K562 (cell line): ENCODE results near the gene SMARCA4. TPM values are rescaled to one million over a fixed set of nuclear protein-coding genes. Genes with fewer than 3 reads are reported as not detected.

Experiments
- ATF7 ChIP-seq: fragments of 450-650 bp; IDR thresholded peaks from 2 replicates; pipeline ENCODE4 v1.7.1; 2014; ENCODE audit warnings: mild to moderate bottlenecking, moderate library complexity
- BMI1 ChIP-seq: fragments of 150-350 bp; IDR thresholded peaks from 2 replicates; pipeline ENCODE4 v1.6.1; 2014; ENCODE audit warnings: low read length
- CCAR2 ChIP-seq: fragments of 200-400 bp; formaldehyde crosslinking; IDR thresholded peaks from 2 replicates; pipeline ENCODE4 v1.6.1; 2017; ENCODE audit warnings: mild to moderate bottlenecking, low read depth, low read length
- FOXJ2 ChIP-seq: fragments of 200-800 bp; sonication (Bioruptor generic); IDR thresholded peaks from 2 replicates; pipeline ENCODE4 v1.6.1; 2016; ENCODE audit warnings: missing genetic modification characterization, missing compliant biosample characterization
- FOXK1 ChIP-seq: sonication (generic); formaldehyde crosslinking; IDR thresholded peaks from 2 replicates; pipeline ENCODE4 v1.8.0; 2022; ENCODE audit warnings: missing genetic modification reagents, mild to moderate bottlenecking, borderline replicate concordance
- L3MBTL2 ChIP-seq: fragments of 450-650 bp; IDR thresholded peaks from 2 replicates; pipeline ENCODE4 v1.6.1; 2016; ENCODE audit warnings: mild to moderate bottlenecking, moderate library complexity
- NONO ChIP-seq, 2 experiments: fragments of 200-400 bp in 1 of 2; fragments of 450-650 bp in 1 of 2; formaldehyde crosslinking in 1 of 2; IDR thresholded peaks; 2 replicates each; pipeline ENCODE4 v1.6.1; 2017; ENCODE audit warnings: low read depth in 2 of 2, mild to moderate bottlenecking in 2 of 2, moderate library complexity in 2 of 2, low read length in 1 of 2
- POLR2H ChIP-seq: IDR thresholded peaks from 2 replicates; pipeline ENCODE4 v1.6.1; 2016; ENCODE audit warnings: missing genetic modification characterization, low read depth, mild to moderate bottlenecking, control low read depth, missing compliant biosample characterization, moderate library complexity
- SOX6 ChIP-seq: fragments of 450-650 bp; IDR thresholded peaks from 2 replicates; pipeline ENCODE4 v1.6.1; 2014; ENCODE audit warnings: mild to moderate bottlenecking
- TEAD1 ChIP-seq, 2 experiments: fragments of 450-650 bp in 1 of 2; sonication (generic) in 1 of 2; formaldehyde crosslinking; IDR thresholded peaks; 2 replicates each; pipeline versions ENCODE4 v1.4.0 to v1.8.0; 2020 to 2022; ENCODE audit warnings: mild to moderate bottlenecking in 2 of 2, missing genetic modification reagents in 1 of 2
- ZNF41 ChIP-seq: fragments of 250-450 bp; sonication (Bioruptor Pico); conservative IDR thresholded peaks from 2 replicates; pipeline ENCODE4 v1.4.0; 2020; ENCODE audit warnings: mild to moderate bottlenecking
- polyA plus RNA-seq, 8 experiments: library from polyadenylated mRNA; depleted of rRNA in 4 of 8; stranded (reverse) in 5 of 8; unstranded in 3 of 8; fragments of >200 nt; fragmentation: Nextera tagmentation in 2 of 8; fragmentation: Illumina TruSeq in 1 of 8; extraction: Ambion mirVana in 2 of 8; extraction: Trizol in 1 of 8; gene quantifications; 2 replicates each; pipeline versions ENCODE4 v1.2.1 to v1.2.3, GENCODE V29; 2011 to 2014; ENCODE audit warnings: inconsistent platforms in 1 of 8, missing spikeins in 1 of 8
- total RNA-seq, 7 experiments: library from RNA; depleted of rRNA in 6 of 7; stranded (reverse); fragments of >200 nt in 6 of 7; fragmentation: Illumina TruSeq in 2 of 7; extraction: Trizol in 2 of 7; gene quantifications; 2 replicates each; pipeline versions ENCODE4 v1.2.1 to v1.2.3, GENCODE V29; 2011 to 2021; ENCODE audit warnings: low replicate concordance in 1 of 7
- TF ChIP-seq, protein P1 (sequence below): fragments of 450-650 bp; IDR thresholded peaks from 2 replicates; pipeline ENCODE4 v1.6.1; 2016; ENCODE audit warnings: low read depth, mild to moderate bottlenecking, moderate library complexity
- TF ChIP-seq, protein P2 (sequence below): sonication (generic); formaldehyde crosslinking; IDR thresholded peaks from 2 replicates; pipeline ENCODE4 v1.8.0; 2023; ENCODE audit warnings: mild to moderate bottlenecking, missing genetic modification reagents
- TF ChIP-seq, protein P3 (sequence below): fragments of 450-650 bp; IDR thresholded peaks from 2 replicates; pipeline ENCODE4 v1.6.1; 2016
- TF ChIP-seq, protein P4 (sequence below): sonication (generic); formaldehyde crosslinking; IDR thresholded peaks from 2 replicates; pipeline ENCODE4 v1.4.0; 2020; ENCODE audit warnings: mild to moderate bottlenecking, missing genetic modification reagents
- TF ChIP-seq, protein P5 (sequence below): fragments of 450-650 bp; formaldehyde crosslinking; conservative IDR thresholded peaks from 2 replicates; pipeline ENCODE4 v1.4.0; 2022; ENCODE audit warnings: mild to moderate bottlenecking, missing genetic modification characterization
- TF ChIP-seq, protein P6 (sequence below): sonication (generic); formaldehyde crosslinking; IDR thresholded peaks from 2 replicates; pipeline ENCODE4 v1.8.1; 2023; ENCODE audit warnings: mild to moderate bottlenecking, missing genetic modification reagents
- TF ChIP-seq, protein P7 (sequence below): conservative IDR thresholded peaks from 2 replicates; pipeline ENCODE4 v1.6.1; 2011; ENCODE audit warnings: low read depth, mild to moderate bottlenecking, low read length; ENCODE audit not compliant: control insufficient read depth

SMARCA4 gene
- total and polyA plus RNA-seq, 9 of the 15 experiments (the other 6 are each of a cell fraction or from before 2014, with no cell fraction given): 19.3 to 207 (median 52.1) TPM

DNA sequence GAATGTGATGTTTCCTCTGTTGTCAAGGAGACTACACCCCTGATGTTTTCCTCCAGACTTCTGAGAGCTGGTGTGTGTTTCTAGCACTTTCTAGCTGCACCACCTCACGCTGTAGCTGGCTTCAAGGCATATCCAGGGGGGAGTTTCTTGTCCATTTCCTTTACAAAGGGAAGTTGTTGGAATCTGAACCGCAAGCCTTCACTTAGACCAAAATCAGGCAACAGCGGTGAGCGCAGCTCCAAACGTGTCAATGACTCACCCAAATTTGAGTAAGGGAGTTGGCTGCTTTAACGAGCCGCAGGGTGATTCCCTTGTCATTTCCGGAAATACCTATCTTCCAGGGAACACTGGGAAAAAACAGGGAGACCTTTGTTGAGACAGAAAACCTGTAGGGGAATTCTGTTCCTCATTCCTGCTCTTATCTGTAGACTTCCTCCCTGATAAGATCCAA lies 130.9 kb downstream of the SMARCA4 start (continued):
- TF ChIP-seq, protein P1, sequence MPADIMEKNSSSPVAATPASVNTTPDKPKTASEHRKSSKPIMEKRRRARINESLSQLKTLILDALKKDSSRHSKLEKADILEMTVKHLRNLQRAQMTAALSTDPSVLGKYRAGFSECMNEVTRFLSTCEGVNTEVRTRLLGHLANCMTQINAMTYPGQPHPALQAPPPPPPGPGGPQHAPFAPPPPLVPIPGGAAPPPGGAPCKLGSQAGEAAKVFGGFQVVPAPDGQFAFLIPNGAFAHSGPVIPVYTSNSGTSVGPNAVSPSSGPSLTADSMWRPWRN: no peak
- TF ChIP-seq, protein P2, sequence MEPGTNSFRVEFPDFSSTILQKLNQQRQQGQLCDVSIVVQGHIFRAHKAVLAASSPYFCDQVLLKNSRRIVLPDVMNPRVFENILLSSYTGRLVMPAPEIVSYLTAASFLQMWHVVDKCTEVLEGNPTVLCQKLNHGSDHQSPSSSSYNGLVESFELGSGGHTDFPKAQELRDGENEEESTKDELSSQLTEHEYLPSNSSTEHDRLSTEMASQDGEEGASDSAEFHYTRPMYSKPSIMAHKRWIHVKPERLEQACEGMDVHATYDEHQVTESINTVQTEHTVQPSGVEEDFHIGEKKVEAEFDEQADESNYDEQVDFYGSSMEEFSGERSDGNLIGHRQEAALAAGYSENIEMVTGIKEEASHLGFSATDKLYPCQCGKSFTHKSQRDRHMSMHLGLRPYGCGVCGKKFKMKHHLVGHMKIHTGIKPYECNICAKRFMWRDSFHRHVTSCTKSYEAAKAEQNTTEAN: peak; percentile 89
- TF ChIP-seq L3MBTL2: peak; percentile 33; the same call in 1 of the 2 replicates
- TF ChIP-seq NONO (IDR thresholded peaks at IDR 0.05; ENCODE audit: low read depth in 2 of 2, low read length in 1 of 2): 0 out of 4 replicates have a peak, but pooled peaks of 1 of the 2 experiments have one; percentile 9
- TF ChIP-seq ZNF41 (CRISPR knock-in tag): peak; percentile 24; the same call in 1 of the 2 replicates
- TF ChIP-seq TEAD1 (CRISPR knock-in tag; IDR thresholded peaks at IDR 0.05): peak; percentile 8 to 52; a peak in 1 of 4 replicates
- TF ChIP-seq, protein P3, sequence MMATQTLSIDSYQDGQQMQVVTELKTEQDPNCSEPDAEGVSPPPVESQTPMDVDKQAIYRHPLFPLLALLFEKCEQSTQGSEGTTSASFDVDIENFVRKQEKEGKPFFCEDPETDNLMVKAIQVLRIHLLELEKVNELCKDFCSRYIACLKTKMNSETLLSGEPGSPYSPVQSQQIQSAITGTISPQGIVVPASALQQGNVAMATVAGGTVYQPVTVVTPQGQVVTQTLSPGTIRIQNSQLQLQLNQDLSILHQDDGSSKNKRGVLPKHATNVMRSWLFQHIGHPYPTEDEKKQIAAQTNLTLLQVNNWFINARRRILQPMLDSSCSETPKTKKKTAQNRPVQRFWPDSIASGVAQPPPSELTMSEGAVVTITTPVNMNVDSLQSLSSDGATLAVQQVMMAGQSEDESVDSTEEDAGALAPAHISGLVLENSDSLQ: no peak
- TF ChIP-seq, protein P4, sequence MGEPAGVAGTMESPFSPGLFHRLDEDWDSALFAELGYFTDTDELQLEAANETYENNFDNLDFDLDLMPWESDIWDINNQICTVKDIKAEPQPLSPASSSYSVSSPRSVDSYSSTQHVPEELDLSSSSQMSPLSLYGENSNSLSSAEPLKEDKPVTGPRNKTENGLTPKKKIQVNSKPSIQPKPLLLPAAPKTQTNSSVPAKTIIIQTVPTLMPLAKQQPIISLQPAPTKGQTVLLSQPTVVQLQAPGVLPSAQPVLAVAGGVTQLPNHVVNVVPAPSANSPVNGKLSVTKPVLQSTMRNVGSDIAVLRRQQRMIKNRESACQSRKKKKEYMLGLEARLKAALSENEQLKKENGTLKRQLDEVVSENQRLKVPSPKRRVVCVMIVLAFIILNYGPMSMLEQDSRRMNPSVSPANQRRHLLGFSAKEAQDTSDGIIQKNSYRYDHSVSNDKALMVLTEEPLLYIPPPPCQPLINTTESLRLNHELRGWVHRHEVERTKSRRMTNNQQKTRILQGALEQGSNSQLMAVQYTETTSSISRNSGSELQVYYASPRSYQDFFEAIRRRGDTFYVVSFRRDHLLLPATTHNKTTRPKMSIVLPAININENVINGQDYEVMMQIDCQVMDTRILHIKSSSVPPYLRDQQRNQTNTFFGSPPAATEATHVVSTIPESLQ (CRISPR knock-in tag): no peak
- TF ChIP-seq POLR2H (tag): peak; percentile 59
- 0 out of 2 replicates have a peak, but pooled peaks have one; percentile 27 for TF ChIP-seq ATF7
- TF ChIP-seq BMI1: no peak
- 0 out of 2 replicates have a peak, but pooled peaks have one; percentile 27 for TF ChIP-seq SOX6
- TF ChIP-seq, protein P5, sequence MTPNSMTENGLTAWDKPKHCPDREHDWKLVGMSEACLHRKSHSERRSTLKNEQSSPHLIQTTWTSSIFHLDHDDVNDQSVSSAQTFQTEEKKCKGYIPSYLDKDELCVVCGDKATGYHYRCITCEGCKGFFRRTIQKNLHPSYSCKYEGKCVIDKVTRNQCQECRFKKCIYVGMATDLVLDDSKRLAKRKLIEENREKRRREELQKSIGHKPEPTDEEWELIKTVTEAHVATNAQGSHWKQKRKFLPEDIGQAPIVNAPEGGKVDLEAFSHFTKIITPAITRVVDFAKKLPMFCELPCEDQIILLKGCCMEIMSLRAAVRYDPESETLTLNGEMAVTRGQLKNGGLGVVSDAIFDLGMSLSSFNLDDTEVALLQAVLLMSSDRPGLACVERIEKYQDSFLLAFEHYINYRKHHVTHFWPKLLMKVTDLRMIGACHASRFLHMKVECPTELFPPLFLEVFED (CRISPR knock-in tag): no peak
- TF ChIP-seq FOXJ2 (tag): peak; percentile 81
- TF ChIP-seq FOXK1 (CRISPR knock-in tag): peak; percentile 93; the same call in 1 of the 2 replicates
- TF ChIP-seq CCAR2: no peak
- TF ChIP-seq, protein P6, sequence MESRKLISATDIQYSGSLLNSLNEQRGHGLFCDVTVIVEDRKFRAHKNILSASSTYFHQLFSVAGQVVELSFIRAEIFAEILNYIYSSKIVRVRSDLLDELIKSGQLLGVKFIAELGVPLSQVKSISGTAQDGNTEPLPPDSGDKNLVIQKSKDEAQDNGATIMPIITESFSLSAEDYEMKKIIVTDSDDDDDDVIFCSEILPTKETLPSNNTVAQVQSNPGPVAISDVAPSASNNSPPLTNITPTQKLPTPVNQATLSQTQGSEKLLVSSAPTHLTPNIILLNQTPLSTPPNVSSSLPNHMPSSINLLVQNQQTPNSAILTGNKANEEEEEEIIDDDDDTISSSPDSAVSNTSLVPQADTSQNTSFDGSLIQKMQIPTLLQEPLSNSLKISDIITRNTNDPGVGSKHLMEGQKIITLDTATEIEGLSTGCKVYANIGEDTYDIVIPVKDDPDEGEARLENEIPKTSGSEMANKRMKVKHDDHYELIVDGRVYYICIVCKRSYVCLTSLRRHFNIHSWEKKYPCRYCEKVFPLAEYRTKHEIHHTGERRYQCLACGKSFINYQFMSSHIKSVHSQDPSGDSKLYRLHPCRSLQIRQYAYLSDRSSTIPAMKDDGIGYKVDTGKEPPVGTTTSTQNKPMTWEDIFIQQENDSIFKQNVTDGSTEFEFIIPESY (CRISPR knock-in tag): peak; percentile 54; the same call in 1 of the 2 replicates
- TF ChIP-seq, protein P7, sequence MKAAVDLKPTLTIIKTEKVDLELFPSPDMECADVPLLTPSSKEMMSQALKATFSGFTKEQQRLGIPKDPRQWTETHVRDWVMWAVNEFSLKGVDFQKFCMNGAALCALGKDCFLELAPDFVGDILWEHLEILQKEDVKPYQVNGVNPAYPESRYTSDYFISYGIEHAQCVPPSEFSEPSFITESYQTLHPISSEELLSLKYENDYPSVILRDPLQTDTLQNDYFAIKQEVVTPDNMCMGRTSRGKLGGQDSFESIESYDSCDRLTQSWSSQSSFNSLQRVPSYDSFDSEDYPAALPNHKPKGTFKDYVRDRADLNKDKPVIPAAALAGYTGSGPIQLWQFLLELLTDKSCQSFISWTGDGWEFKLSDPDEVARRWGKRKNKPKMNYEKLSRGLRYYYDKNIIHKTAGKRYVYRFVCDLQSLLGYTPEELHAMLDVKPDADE: no peak
